WI38 (cell line): ENCODE results near the gene CDH15.
A peak's percentile ranks its signal among the peaks of the same experiment; 100 is the strongest.

Experiments
- H3K4me3 ChIP-seq: 2 replicates; pipeline ENCODE4 v1.5.1; 2011; ENCODE audit warnings: low read depth, mild to moderate bottlenecking, control low read depth, low read length
- CTCF ChIP-seq: IDR thresholded peaks from 2 replicates; pipeline ENCODE4 v1.5.1; 2012; ENCODE audit warnings: low read depth, mild to moderate bottlenecking, control low read depth, low read length

The CDH15 gene

GRCh38 chr16:89191901-89192185, 20.3 kb downstream of the CDH15 start:
- no peak for TF ChIP-seq CTCF
- peak overlapping the region; percentile 51 for H3K4me3 ChIP-seq

GRCh38 chr16:89192186-89192955, 20.8 kb downstream of the CDH15 start:
- peak overlapping the region; percentile 51 for H3K4me3 ChIP-seq

GRCh38 chr16:89192956-89193575, 21.5 kb downstream of the CDH15 start:
- TF ChIP-seq CTCF, result no peak
- H3K4me3 ChIP-seq, result no peak overlapping the region

GRCh38 chr16:89193576-89194293, 22.2 kb downstream of the CDH15 start:
- TF ChIP-seq CTCF, result no peak
- H3K4me3 ChIP-seq, result no peak overlapping the region

- H3K4me3 ChIP-seq, result no peak overlapping the region
- no peak for TF ChIP-seq CTCF
Observed at GRCh38 chr16:89194340-89195311, 23.1 kb downstream of the CDH15 start.

- no peak overlapping the region for H3K4me3 ChIP-seq
- TF ChIP-seq CTCF, result no peak
Observed at GRCh38 chr16:89195521-89196171, 24.1 kb downstream of the CDH15 start.
